ENCODE measurements around the gene CAB39.

The CAB39 gene

DNA sequence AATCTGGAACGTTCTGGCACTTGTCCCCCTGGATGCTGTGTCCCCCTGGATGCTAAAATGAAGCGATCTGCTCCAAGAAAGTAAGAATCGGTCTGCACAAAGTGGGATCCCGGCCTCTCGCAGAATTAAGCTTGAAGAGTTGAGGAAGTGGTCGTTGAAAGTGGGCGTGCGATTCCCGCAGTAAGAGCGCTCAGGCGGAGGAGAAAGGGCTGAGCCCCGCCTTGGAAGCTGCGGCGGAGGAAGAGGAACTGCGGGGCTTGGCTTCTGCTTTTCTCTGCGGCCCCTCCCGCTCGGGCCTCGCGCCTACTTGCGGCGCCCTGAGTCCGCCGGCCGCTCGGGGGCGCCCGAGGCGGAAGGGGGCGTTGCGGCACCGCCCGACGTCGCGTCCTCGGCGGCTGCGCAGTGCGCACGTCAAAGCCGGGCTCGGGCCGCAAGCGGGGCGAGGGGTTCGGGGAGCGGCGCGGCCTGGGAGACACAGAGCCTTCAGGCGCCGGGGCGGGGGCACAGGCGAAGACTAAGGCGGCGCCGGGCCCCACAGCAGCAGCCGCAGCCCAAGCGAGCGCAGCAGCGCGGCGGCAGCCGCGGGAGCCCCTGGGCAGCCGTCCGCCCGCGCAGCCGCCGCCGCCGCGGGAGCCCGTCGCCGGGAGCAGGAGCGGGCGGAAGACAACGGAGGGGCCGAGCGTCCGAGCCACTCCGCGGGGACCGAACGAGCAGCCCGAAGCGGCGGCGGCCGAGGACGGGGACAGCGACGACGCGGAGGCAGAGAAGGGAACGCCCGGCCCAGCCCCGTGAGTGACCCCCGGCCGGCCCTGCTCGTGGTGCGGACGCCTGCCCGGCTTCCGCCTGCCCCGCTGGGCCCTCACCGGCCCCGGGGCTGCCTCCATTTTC is at the start of gene CAB39:
Gene CAB39, plus strand, starts transcription at position 400 of the 888 bp plus-strand sequence. CDS start 47,160 bp downstream, outside the sequence.
- DNase-seq, result peak; percentile 91

GRCh38 chr2:230664128-230664527 is 48.5 kb upstream of the CAB39 start:
- peak; percentile 56 for DNase-seq

- no peak for DNase-seq
These were observed 47.8 kb upstream of the CAB39 start for GRCh38 chr2:230664844-230665243.

GRCh38 chr2:230665263-230665691 is 47.4 kb upstream of the CAB39 start:
- no peak for DNase-seq

DNA sequence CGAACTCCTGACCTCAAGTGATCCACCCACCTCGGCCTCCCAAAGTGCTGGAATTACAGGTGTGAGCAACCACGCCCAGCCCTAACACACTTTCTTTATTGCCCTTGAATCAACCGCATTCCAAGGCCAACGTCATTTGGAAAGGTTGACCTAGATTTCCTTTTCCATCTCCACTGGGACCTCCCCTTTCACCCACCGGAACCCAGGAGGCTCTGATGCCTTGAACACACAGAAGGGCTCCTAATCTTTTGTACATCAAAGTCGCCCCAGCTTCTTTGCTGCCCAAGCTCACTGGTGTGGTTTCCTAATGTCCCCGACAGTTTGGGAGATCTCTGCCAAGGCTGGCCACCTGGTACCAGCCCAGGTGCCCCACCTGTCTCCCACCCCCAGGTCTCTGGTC is 46.2 kb upstream of the CAB39 start:
- no peak for DNase-seq

DNA sequence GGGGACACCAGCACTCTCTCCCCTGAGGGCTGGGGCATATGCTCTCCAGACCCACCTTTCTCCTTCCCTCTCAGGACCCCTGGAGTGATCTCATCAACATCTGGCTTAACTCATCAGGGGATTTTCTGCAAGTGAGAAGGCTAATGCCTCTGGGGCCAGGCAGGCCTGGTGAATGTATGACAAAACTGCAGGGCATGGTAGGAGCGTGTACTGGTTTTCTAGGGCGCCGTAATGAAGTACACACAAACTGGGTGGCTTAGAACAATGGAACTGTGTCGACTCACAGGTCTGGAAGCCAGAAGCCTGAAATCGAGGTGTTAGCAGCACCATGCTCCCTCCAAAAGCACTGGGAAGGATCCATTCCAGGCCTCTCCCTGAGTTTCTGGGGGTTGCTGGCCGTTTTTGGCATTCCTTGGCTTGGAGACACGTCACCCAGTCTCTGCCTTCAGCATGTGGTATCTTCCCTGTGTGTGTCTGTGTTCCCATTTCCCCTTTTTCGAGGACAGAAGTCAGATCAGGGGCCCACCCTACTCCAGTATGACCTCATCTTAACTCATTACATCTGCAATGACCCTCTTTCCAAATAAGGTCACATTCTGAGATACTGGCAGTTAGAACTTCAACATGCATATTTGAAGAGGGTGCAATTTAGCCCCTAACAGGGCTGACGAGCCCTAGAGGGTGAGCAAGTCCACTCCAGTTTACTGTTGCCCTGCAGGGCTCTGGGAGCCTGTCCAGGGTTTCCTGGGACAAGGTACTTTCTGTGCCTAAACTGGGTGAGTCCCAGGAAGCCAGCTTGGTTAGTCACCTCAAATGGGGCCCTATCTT is 45.5 kb upstream of the CAB39 start:
- DNase-seq, result no peak

DNA sequence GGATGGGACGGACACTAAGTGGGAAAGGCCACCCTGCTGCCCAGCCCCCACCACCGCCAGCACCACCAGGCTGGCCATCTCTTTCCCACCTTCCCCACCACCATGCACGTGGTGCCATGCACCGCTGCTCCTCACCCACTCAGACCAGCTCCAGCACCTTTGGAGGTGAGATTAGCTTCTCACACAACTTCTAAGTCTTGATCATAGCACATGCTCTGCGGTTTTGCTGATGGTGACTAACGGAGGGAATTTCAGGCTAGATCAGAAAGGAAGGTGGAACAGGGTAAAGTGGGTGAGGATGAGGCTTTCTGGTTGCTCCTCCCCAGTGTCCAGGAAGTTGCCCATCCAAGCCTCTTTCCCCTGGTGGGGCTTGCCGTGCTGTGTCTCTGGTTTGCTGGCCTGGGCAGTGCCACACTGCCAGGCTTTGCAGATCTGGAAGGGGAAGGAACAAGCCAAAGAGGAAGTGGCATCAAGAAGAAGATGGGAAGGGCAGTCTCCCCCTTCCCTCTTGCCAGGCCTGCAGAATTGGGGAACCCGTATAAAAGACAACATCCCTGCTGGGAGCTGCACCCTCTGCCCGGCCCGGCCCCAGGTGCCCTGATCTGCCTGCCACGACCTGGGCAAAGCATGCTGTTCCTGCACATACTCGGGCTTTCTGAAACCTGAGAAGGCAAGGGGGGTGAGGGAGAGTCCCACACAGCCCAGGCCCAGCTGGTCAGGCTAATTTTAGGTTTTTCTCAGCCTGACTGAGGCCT is 44.3 kb upstream of the CAB39 start:
- DNase-seq, result peak; percentile 63

GRCh38 chr2:230668939-230669303 is 43.7 kb upstream of the CAB39 start:
- DNase-seq, result no peak

DNA sequence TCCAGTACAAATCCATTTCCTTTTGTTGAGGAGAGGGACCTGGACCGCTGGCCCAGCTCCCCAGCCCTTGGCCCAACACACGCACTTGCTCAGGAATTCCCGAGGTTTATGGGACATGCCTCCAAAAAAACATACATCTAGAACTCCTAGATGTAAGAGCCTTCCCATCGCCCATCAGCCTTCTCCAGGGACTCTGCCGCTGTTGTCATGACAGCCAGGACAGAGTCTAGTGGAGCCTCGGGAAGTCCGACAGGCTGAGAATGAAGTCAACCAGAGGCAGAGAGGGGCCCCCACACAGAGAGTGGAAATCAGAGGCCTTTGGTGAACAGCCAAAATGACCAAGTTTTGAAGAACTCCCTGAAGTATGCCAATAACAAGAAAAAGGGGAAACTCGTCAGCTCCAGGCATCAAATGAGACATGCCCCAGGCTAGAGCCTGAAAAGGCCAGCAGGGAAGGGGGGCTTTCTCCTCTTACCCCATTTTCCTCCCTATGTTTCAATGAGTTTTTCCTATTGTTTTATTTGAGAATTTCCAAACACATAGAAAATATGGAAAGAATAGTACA is 43.2 kb upstream of the CAB39 start:
- DNase-seq, result no peak

GRCh38 chr2:230671117-230671516 is 41.5 kb upstream of the CAB39 start:
- DNase-seq, result no peak

DNA sequence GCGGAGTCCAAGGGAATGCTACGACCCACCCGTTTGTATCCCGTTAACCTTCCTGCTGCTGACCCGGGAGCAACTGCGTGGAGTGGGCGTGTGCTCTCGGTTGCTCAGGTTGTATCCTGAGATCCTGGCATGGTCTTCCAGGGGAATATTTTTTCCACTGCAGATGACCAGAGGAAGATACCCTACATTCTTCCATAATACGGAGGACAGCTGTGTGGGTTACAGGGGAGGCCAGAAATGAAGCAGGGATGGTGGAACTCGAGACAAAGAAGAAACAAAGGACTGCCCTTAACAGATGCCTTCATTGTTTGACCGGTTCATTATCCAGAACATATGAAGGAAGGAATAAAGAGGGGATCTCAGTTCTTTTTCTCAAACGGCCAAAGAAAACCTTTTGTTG is 39.8 kb upstream of the CAB39 start:
- no peak for DNase-seq

- no peak for DNase-seq
These were observed 38.2 kb upstream of the CAB39 start for GRCh38 chr2:230674401-230674800.

DNA sequence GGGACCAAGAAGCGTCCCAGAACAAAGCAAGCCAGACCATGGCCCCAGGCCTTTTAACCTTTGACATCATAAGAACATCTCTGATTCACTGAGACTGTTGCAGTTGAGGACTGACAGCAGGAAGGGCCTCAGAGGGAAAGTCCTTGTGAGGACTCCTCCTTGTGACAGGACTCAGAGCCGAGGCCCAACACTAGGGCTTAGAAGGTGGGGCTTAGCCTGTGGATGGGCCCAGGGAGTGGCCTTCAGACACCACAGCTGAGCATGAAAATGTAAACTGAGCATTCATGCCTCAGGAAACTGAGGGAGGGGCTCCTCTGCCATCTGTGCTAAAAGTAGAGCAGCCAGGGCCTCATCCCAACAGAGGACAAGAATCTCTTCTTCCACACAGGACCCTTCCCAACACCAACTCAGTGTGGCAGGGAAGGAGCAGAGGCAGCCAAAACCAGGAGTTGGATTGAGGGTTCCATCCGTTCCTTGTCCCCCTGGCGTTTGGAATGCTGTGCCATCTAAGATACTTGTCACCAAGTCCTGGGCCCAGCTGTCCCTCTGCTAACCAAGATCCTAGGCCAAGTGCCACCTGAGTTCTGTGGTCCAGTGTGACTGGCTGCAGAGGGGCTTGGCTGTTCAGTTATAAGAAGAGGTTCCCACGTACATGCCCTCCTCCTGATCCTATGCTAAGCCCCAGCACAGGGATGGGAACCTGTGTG is 37.5 kb upstream of the CAB39 start:
- DNase-seq, result no peak

GRCh38 chr2:230676546-230676945 is 36.1 kb upstream of the CAB39 start:
- DNase-seq, result no peak

DNA sequence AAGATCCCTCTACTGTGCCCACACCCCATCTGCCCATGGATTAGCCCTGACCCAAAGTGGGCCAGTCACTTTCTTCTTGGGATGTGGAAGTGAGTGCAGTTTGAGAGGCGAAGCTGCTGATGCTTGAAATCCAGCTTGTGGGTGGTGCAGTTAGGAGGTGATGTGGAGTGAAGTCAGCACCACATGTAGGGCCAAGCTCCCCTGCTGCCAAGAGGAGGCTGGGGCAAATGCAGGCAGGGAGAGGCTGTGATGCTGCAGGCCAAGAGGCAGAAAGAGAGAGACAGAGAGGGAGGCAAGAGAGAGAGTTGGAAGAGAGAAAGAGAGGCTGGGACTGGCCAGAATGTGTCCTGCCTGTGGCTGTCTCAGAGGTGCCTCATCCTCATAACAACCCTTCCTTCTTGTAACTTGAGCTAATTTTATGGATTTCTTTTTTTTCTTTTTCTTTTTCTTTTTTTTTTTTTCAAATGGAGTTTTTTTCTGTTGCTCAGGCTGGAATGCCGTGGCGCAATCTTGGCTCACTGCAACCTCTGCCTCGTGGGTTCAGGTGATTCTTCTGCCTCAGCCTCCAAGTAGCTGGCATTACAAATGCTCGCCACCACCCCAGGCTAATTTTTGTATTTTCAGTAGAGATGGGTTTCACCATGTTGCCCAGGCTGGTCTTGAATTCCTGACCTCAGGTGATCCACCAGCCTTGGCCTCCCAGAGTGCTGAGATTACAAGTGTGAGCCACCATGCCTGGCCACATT is 35.3 kb upstream of the CAB39 start:
- DNase-seq, result no peak

- DNase-seq, result no peak
These were observed 34.6 kb upstream of the CAB39 start for GRCh38 chr2:230678018-230678417.

DNA sequence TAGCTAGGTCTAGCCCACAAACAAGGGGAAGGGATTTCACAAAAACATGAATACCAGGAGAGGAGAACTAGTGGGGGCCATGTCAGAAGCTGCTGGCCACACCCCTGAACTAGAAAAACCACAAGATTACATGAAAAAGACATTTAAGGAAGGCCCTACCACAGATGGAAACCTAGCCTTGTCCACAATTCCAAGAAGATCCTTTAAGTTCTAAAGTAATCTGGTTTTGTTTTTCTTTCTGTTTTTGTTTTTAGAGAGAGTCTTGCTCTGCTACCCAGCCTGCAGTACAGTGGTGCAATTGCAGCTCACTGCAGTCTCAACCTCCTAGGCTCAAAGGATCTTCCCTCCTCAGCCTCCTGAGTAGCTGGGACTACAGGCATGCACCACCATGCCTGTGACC is 34.2 kb upstream of the CAB39 start:
- DNase-seq, result no peak

GRCh38 chr2:230680463-230681170 is 32.0 kb upstream of the CAB39 start:
- no peak for DNase-seq

DNA sequence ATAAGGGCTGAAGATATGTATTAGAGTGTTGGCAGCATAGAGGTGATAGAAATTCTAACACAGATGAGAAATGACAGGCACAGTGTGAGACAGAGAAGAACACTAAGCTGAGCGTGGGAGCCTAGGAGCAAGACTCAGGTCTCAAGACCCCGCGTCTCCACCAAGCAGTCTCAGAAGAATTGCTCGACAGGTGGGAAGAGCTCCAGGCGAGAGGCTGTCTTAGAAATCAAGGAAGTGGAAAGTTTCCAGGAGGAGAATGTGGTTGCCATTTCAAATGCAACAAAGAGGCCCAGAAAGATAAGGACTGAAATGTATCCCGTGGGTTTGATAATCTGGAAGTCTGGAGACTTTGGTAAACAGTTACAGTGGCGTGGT is 31.5 kb upstream of the CAB39 start:
- no peak for DNase-seq

- no peak for DNase-seq
These were observed 30.1 kb upstream of the CAB39 start for GRCh38 chr2:230682546-230682945.
